Measurements from ENCODE around the gene BCAS3. TPM values are rescaled to one million over a fixed set of nuclear protein-coding genes. Genes with fewer than 3 reads are reported as not detected.

BCAS3 gene
- total RNA-seq, 2 experiments from 2014 or later = 13.4 to 14.5 TPM

DNA sequence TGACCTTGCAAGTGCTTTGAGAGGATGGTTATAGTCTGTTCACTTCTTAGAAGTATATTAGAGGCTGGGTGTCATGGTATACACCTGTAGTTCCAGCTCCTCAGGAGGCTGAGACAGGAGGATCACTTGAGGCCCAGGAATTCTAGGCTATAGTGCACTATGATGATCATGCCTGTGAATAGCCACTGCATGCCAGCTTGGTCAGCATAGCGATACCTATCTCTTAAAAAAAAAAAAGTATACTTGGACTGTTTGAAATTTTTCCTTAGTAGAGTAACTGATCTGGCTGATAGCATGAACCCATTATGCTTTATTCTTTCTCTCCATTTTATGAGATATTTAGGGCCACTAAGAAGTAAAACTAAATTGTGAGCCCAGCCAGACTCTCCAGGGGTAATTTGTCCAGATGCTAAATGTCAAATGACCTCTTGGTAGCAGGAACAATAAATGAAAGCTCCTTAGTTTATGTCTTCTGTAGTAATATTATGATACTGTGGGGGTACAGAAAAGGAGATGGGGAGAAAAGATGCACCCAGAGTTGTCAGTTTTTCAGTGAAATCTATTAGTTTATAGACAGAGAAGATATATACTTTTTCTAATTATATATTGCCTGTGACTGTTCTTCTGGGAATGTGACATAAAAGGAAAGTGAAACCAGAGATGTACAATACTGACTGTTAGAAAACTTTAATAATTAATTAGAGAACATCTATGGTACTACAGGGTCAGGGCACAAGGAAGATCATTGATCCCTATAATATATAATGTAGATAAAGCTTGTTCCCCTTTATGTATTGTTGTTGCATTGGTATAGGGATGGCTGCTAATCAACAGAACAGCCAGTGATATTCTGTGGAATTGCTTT, 386.7 kb downstream of the BCAS3 start:
- no peak for DNase-seq (ENCODE audit: low spot score)
- H3K4me3 ChIP-seq (ENCODE audit: low read depth, low read length, poor library complexity, severe bottlenecking) = no peak overlapping the region
- no peak overlapping the region for H2AFZ ChIP-seq (ENCODE audit: low read length)
- H3K9me2 ChIP-seq (ENCODE audit: insufficient read depth, low read length) = no peaks in the 10 kb centered on the region
- no peaks in the 10 kb centered on the region for H3K79me2 ChIP-seq (ENCODE audit: insufficient read depth, low read depth, low read length)
- no peaks in the 10 kb centered on the region for H3K36me3 ChIP-seq (ENCODE audit: insufficient read depth, low read length)
- H3K27ac ChIP-seq (ENCODE audit: low read depth, low read length, poor library complexity, severe bottlenecking) = no peak overlapping the region
- ChIA-PET POLR2A (interaction anchor here (0.6 kb wide), 1 partner anchor 1100 kb away, joined by 3 read pairs; the partner anchor contains the start of gene RNFT1), CTCF (ENCODE audit: unreplicated experiment) (no interaction called here)
- no peaks in the 10 kb centered on the region for H3K9me3 ChIP-seq (ENCODE audit: low read length)
- H4K20me1 ChIP-seq (ENCODE audit: insufficient read depth, low read length) = no peaks in the 10 kb centered on the region
- intact Hi-C loops (cut with micrococcal nuclease; ENCODE audit: unreplicated experiment) = no loop called here
- TF ChIP-seq, protein P1, sequence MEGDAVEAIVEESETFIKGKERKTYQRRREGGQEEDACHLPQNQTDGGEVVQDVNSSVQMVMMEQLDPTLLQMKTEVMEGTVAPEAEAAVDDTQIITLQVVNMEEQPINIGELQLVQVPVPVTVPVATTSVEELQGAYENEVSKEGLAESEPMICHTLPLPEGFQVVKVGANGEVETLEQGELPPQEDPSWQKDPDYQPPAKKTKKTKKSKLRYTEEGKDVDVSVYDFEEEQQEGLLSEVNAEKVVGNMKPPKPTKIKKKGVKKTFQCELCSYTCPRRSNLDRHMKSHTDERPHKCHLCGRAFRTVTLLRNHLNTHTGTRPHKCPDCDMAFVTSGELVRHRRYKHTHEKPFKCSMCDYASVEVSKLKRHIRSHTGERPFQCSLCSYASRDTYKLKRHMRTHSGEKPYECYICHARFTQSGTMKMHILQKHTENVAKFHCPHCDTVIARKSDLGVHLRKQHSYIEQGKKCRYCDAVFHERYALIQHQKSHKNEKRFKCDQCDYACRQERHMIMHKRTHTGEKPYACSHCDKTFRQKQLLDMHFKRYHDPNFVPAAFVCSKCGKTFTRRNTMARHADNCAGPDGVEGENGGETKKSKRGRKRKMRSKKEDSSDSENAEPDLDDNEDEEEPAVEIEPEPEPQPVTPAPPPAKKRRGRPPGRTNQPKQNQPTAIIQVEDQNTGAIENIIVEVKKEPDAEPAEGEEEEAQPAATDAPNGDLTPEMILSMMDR (conservative IDR thresholded peaks at IDR 0.05; ENCODE audit: low read length) = no peak
- TF ChIP-seq EZH2phosphoT487 (IDR thresholded peaks at IDR 0.05; ENCODE audit: borderline replicate concordance, low read depth, low read length) = no peak
- no peak overlapping the region for H3K4me2 ChIP-seq (ENCODE audit: low read length)
- BruUV-seq (replicated peaks) = no TSS peak
- no peaks in the 10 kb centered on the region for H3K4me1 ChIP-seq (ENCODE audit: insufficient read depth, low read length, poor library complexity, severe bottlenecking)

DNA sequence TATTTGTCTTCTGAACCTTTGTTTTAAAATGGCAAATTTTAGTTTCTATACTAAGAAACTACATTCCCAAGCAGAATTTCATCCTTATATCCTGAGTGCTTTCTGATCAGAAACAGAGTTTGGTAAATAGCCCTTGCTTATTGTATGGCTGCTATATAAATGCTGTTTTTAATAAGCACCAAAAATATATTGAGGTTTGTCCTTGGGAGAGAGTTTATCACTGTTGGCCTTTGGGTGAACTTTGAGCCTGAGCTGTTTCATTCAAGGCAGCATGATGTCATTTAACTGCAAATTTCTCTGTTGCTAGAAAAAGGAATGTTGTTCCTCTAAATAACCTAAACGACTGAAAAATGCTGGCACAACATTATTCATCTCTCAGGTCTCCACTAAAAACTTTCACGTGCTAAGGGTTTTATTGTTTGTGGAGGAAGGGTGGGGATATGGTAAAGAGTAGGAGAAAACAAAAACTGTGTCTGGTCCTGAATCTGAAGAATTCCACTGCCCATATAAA, 387.7 kb downstream of the BCAS3 start:
- TF ChIP-seq, protein P1 (conservative IDR thresholded peaks at IDR 0.05; ENCODE audit: low read length) = no peak
- no peak for TF ChIP-seq EZH2phosphoT487 (IDR thresholded peaks at IDR 0.05; ENCODE audit: borderline replicate concordance, low read depth, low read length)
- no TSS peak for BruUV-seq (replicated peaks)

GRCh38 chr17:61066062-61066461, 388.4 kb downstream of the BCAS3 start:
- no peak for TF ChIP-seq EZH2phosphoT487 (IDR thresholded peaks at IDR 0.05; ENCODE audit: borderline replicate concordance, low read depth, low read length)
- TF ChIP-seq, protein P1 (conservative IDR thresholded peaks at IDR 0.05; ENCODE audit: low read length) = no peak
- Histone ChIP-seq H3K9me2 (ENCODE audit: insufficient read depth, low read length) (no peaks in the 10 kb centered on the region), H3K79me2 (ENCODE audit: insufficient read depth, low read depth, low read length) (no peaks in the 10 kb centered on the region), H4K20me1 (ENCODE audit: insufficient read depth, low read length) (no peaks in the 10 kb centered on the region), H3K4me1 (ENCODE audit: insufficient read depth, low read length, poor library complexity, severe bottlenecking) (no peaks in the 10 kb centered on the region), H3K4me3 (ENCODE audit: low read depth, low read length, poor library complexity, severe bottlenecking) (no peak overlapping the region), H3K9me3 (ENCODE audit: low read length) (no peaks in the 10 kb centered on the region), H2AFZ (ENCODE audit: low read length) (no peak overlapping the region), H3K4me2 (ENCODE audit: low read length) (no peak overlapping the region), H3K36me3 (ENCODE audit: insufficient read depth, low read length) (no peaks in the 10 kb centered on the region), H3K27ac (ENCODE audit: low read depth, low read length, poor library complexity, severe bottlenecking) (no peak overlapping the region)
- no TSS peak for BruUV-seq (replicated peaks)
- DNase-seq (ENCODE audit: low spot score) = no peak
- intact Hi-C loops (cut with micrococcal nuclease; ENCODE audit: unreplicated experiment) = no loop called here
- POLR2A ChIA-PET = interaction anchor here (0.6 to 0.7 kb wide), 3 partner anchors 73 to 721 kb away, joined by 3 read pairs; no protein-coding TSS in a partner anchor
- CTCF ChIA-PET (ENCODE audit: unreplicated experiment) = no interaction called here

More for the DNA sequence above, 387.7 kb downstream of the BCAS3 start:
- DNase-seq (ENCODE audit: low spot score) = no peak
- Histone ChIP-seq H4K20me1 (ENCODE audit: insufficient read depth, low read length) (no peaks in the 10 kb centered on the region), H3K36me3 (ENCODE audit: insufficient read depth, low read length) (no peaks in the 10 kb centered on the region), H3K4me3 (ENCODE audit: low read depth, low read length, poor library complexity, severe bottlenecking) (no peak overlapping the region), H3K4me1 (ENCODE audit: insufficient read depth, low read length, poor library complexity, severe bottlenecking) (no peaks in the 10 kb centered on the region), H3K79me2 (ENCODE audit: insufficient read depth, low read depth, low read length) (no peaks in the 10 kb centered on the region), H3K4me2 (ENCODE audit: low read length) (no peak overlapping the region), H2AFZ (ENCODE audit: low read length) (no peak overlapping the region), H3K9me2 (ENCODE audit: insufficient read depth, low read length) (no peaks in the 10 kb centered on the region), H3K27ac (ENCODE audit: low read depth, low read length, poor library complexity, severe bottlenecking) (no peak overlapping the region), H3K9me3 (ENCODE audit: low read length) (no peaks in the 10 kb centered on the region)
- POLR2A ChIA-PET = interaction anchor here (0.6 to 0.7 kb wide), 2 partner anchors 73 to 305 kb away, joined by 3 read pairs; no protein-coding TSS in a partner anchor
- intact Hi-C loops (cut with micrococcal nuclease; ENCODE audit: unreplicated experiment) = no loop called here
- CTCF ChIA-PET (ENCODE audit: unreplicated experiment) = no interaction called here
